GM20431 (cell line): ENCODE results near the gene PRRT2.

ENCODE experiments used
- in situ Hi-C: fragments of 300-500 bp; cut with MseI, MboI; formaldehyde crosslinking; loops from one replicate; pipeline ENCODE4 v1.15.0; 2020; ENCODE audit warnings: low sequenced_read_pairs; ENCODE audit not compliant: unreplicated experiment

PRRT2 gene

DNA sequence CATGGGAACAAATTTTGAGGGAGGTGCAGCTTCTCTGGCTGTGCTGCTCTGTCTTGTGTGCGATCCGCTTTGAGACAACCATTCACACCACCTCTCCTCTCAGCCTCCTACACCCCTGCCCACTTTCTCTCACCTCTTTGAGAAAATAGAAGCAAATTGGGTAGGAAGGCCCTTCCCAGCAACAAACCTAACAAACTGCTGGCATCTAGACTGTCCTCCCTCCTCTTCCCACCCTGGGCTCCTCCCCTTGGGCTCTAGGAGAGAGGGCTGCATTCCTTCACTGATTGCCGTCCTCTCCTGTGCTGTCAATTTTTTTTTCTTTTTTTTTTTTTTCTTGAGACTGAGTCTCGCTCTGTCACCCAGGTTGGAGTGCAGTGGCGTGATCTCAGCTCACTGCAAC, 37.5 kb downstream of the PRRT2 start:
- in situ Hi-C loops: loop anchor here (25.0 kb wide), 1 partner anchor 163 kb away; the partner anchor contains the start of genes C16orf92 and DOC2A

GRCh38 chr16:29850998-29851397, 39.0 kb downstream of the PRRT2 start:
- in situ Hi-C loops: no loop called here

GRCh38 chr16:29852654-29853053, 40.7 kb downstream of the PRRT2 start:
- in situ Hi-C loops: no loop called here

DNA sequence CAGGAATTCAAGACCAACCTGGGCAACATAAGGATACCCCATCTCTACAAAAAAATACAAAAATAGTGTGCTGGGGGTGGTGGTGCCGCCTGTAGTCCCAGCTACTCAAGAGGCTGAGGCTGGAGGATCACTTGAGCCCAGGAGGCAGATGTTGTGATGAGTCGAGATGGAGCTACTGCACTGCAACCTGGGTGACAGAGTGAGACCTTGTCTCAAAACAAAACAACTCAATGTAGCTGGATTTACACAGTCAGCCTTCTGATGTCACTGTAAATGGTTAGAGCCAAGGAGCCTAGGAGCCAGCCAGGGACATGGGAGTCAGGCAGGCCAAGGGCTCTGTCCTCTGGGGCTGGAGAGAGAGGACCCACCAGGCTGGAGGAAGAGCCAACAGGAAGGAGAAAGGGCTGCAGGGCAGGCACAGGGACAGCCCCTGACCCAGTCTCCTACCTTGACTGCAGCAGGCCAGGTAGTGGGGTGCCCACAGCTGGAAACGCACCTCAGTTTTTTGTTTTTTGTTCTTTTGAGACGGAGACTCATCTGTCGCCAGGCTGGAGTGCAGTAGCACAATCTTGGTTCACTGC, 42.6 kb downstream of the PRRT2 start:
- in situ Hi-C loops: no loop called here

DNA sequence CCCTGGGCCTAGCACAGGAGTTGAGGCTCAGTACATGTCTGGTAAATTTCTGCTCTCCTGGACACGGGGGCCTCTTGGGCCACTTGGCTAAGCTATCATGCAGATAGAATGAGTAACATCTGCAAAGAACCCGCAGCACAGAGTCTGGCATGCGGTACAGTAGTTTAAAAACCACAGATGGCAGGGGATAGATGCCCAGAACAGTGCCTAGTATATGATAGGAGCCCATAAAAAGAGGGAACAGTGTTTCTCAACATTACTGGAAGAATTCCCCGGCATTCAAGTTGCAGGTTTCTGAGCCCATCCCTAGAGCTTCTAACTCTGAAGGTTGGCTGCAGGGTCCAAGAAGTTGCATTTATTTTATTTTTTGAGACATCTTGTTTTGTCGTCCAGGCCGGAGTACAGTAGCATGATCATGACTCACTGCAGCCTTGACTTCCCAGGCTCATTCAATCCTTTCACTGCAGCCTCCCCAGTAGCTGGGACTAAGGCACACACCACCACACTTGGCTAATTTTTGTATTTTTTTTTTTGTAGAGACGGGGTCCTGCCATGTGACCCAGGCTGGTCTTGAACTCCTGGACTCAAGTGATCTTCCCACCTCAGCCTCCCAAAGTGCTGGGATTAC, 45.3 kb downstream of the PRRT2 start:
- in situ Hi-C loops: no loop called here

GRCh38 chr16:29858149-29858849, 46.3 kb downstream of the PRRT2 start:
- in situ Hi-C loops: no loop called here

- in situ Hi-C loops: no loop called here
These were observed 47.0 kb downstream of the PRRT2 start for GRCh38 chr16:29858974-29859373.

DNA sequence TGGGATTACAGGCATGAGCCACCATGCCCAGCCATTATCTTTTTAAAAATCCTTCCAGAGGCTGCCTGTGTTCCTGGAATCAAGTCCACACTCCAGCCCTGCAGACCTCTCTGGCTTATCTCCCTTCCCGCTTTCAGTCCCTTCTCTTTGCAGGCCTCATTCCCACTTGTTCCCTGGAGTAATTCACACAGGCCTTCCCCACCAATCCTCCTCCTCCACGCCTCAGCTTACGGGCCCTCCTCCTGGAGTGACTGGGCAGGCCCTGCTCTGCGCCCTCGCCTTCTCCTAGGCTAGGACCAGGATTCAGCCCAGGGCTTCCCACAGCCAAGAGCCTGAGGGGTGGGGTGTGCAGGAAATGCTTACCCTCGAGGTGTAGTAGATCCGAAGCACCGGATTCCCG, 48.2 kb downstream of the PRRT2 start:
- in situ Hi-C loops: no loop called here

- in situ Hi-C loops: no loop called here
These were observed 50.4 kb downstream of the PRRT2 start for GRCh38 chr16:29862383-29862883.

DNA sequence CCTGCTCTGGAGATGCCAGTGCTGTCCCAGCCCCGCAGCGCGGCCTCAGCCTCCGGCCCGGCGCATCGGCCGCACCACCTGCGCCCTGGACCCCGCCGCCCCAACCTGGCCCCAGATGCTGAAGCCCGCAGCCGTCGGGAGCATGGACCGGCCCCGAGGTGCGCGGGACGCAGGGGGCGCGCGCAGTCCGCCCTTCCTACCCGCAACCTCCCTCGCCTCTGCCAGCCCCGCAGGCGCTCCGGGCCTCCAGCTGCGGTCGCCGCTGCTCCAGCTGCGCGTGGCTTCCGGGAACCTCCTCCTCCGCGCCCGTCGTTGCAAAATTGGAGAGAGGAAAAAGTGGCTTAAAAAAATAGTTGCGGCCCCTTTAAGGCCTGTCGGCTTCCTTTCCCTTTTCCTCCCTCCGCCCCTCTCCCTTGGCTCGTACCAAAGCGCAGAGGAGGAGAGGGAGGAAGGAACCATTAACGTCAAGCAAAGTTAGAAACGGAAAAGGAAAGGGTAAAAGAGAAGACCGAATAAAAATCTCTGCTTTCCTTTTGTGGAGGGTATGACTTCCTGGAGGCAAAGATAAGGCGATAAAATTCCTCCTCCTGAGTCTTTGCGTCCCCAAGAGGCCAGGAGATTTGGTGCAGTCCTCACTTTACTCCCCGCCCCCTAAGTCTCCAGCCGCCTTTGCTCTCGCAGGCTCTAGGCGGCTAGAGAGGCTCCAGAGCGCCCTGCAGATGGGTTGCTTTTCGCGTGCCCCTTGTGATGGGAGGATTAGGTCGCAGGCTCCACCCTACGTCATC, 51.1 kb downstream of the PRRT2 start, which contains the start of gene CDIPT:
TSS of gene CDIPT (minus strand) at position 343 of the 785 bp plus-strand sequence. CDS start 369 bp downstream, outside the sequence.
- in situ Hi-C loops: no loop called here

DNA sequence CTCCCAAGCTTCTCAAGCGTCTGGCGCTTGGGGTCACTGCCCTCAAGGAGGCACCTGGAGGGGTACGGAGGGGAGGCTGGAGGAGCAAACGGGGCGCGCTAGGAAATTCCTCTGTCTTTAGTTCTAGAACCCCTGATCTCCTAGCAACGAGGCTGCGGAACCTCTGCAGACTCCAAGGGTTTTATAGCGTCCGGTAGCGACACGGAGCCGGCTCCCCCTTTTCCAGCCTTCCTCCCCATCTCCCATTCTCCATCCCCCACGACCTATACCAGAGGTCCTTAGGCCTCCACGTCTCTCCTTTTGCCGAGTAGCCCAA, 51.6 kb downstream of the PRRT2 start:
- in situ Hi-C loops: no loop called here

GRCh38 chr16:29864205-29864604, 52.2 kb downstream of the PRRT2 start:
- in situ Hi-C loops: no loop called here
